Stimulated activated CD4-positive, alpha-beta T cell treated with anti-CD3 and anti-CD28 coated beads, Interleukin-4, amount 100 ng/mL, for 4 hours (primary cell): ENCODE results near the gene PFN2.
"Not testable (repeated sequence)": the region's sequence is repeated elsewhere in the genome, so short reads cannot be mapped to it uniquely, and the experiment has no call there.

Experiments
- DNase-seq, 2 experiments: peaks; one replicate each; pipeline ENCODE4 v3.0.0-alpha.2; 2020

The PFN2 gene

DNA sequence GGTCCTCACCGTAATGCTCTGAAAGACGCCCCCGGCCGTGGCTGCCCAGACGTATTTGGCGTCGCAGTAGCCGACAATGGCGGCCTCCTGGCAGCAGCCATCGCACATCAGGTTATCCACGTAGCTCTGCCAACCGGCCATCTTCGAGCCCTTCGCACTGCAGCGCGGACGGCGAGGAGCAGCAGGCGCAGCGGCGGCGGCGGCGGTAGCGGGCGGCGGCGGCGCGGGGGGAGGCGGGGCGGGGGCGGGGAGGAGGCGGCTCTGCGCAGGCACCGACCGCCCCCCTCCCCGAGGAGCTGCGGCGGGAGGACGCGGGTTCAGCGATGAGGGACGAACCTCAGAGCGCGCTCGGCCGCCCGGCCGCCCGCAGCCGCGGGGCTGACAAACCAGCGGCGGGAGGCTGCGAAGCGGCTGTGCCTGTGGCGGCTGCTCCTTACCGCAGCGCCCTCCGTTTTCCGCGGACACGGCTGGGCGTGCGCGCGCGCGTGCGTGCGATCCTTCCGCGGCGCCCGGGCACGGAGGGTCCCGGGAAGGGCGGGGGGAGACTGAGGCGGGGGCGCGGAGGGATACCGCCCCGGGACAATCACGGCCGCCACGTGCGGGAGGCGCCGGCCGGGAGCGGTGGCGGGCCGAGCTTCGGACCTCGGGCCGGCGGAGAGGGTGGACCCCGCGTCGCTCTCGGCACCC is at the start of gene PFN2:
Gene PFN2 (minus strand): TSS at position 180 of the 687 bp plus-strand sequence. CDS start 39 bp downstream, at position 141.
- DNase-seq, result peak; percentile 47 to 52

DNA sequence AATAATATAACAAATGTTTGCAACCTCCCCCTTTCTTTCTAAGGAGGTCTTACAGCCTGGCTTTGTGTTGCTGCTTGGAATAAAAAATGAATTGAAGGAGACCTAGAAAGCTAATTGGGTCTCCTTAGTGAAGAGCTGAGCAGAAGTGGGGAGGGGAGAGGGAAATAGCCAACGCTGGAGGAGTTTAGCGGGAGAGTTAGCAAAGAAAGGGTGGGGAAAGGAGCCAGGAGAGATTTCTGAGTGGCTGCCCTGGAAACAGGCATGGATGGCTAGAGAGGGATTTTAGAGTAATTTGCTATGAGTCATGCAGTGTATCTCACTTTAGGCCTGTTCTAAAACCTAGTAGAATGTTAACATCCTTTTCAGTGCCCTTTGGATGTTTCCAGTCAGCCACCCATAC is 45.2 kb upstream of the PFN2 start:
- DNase-seq, result no peak

GRCh38 chr3:150014782-150015181 is 44.1 kb upstream of the PFN2 start:
- no peak for DNase-seq

GRCh38 chr3:150013801-150014200 is 43.1 kb upstream of the PFN2 start:
- no peak for DNase-seq

- no peak for DNase-seq
These were observed 36.1 kb upstream of the PFN2 start for GRCh38 chr3:150006794-150007193.

DNA sequence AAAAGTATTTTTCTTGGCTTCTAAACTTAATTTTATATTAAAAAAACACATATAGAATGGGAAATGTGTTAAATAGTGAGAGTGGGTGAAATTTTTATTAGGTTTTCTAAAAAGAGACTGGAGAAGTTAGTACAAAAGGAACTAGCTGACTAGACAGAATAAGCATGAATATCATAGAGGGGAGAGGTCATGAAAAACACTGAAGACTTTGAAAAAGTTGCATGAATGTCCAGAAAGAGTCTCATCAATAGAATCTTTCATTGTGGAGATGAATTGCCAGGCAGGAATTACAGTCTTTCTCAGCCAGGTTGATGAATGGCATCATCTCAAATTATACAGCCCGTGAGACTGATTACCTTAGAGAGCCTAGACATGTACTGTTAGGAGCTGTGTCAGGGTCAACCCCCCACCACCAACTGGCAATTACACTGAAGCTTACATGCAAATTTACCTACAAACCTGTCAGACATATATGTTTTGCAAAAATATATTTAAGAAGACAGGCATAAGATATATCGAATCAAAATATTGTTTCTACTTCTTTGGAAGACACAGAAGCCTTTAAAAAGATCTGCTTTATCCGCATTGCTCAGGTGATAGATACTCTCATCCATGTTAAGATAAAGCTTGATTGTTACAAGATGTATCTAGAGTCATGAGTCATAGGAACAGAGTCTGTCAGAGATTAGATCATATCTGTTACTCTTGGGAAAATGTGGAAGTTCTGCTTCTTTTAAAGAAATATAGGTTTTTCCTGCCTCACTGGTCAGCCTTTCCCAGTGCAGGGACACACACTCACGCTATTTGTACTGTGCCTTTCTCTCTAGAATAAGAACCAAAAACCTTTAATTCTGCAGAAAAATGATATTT is 34.8 kb upstream of the PFN2 start:
- DNase-seq, result no peak

DNA sequence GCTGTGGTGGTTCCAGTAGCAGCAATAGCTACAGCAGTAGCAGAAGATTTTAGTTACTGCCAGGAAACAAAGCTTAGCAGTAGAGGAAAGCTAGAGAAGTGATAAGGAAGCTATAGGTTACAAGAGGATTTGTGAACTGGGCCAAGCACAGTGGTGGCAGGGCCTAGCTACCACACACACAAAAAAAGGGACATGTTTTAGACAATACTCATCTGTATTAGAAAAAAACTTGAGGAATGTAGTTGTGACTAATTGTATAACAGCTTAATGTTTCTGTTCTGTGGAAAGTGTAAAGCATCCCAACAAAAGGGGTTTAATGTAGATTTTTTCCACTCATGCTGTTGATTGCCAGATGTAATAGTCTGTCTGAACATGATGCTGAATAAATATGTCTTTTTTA is 29.9 kb upstream of the PFN2 start:
- no peak for DNase-seq

DNA sequence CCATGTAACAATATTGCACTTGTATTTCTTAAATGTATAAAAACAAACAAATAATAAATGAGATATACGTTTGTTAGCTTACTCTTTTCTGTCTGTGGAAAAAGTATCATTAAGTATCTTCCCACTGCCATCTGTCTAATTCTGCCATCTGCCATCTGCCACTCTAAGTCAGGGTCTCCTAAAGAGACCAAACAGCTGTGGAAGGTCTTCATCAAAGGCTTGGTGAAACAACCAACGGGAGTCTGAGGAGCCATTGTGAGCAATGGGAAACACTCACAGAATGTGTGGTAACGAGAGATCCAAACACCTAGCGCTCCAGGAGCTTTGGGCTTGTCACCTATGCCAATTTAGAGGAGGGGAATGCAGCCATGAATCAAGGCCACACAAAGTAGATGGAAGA is 28.7 kb upstream of the PFN2 start:
- no peak for DNase-seq

DNA sequence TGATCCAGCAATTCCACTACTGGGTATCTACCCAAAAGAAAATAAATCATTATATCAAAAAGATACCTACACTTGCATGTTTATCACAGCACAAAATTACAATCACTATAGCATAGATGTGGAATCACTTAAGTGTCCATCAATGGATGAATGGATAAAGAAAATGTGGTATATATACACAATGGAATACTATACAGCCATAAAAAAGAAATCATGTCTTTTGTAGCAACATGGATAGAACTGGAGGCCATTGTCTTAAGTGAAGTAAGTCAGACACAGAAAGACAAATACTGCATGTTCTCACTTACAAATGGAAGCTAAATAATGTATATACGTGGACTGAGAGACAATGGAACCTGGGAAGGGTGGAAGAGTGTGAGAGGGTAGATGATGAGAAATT is 28.3 kb upstream of the PFN2 start:
- no peak for DNase-seq

DNA sequence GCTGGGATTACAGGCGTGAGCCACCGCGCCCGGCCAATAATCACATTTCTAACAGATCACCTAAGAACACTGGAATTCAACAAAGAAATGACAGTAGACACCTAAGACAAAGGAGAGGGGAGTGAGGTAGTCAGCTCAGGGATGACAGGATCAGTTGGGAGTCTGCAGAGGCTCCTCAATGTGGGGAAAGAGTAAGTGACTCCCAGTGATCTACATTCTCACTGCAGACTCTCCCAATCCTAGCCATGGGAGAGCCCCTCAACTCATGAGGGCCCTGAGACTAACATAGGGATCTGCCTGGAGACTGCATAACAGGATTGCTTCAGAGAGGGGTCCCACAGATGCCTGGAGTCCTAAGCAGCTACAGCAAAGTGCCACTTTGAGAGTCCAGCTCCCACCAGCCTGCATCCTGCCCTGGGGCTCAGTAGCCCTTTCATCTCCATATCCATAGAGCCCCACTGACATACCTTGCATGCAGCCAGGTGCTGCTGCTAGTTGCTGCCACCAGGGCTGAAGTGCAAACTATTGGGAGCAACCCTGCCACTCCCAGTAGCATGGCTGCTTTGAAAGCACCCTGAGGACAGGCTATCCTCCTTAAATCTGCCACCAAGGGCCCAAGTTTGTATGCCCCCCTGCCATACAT is 21.8 kb upstream of the PFN2 start:
- DNase-seq, result no peak

DNA sequence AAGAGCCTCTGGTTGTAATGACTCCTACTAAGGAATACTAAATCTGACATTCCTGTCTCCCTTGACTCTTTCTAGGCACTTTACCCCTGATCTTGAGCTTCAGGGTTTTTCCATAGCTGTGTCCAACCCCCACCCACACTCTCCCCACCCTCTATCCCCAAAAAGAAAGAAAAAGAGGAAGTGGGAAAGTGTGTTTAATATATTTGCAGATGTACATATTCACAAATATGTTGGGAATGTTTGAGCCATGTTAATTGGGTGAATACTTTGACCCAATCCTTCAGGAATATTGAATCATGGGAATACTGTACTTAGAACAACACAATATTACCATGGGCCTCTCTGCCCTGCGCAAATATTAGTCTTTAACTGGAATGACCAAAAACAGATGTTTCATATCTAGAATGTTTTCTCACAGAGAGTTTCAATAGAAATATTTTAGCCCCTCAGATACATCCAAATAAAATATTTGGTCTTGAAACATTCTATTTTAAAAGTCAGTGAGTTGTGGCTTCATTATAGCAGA is 19.8 kb upstream of the PFN2 start:
- DNase-seq, result no peak

- DNase-seq, result no peak
These were observed 18.6 kb upstream of the PFN2 start for GRCh38 chr3:149989307-149989706.

DNA sequence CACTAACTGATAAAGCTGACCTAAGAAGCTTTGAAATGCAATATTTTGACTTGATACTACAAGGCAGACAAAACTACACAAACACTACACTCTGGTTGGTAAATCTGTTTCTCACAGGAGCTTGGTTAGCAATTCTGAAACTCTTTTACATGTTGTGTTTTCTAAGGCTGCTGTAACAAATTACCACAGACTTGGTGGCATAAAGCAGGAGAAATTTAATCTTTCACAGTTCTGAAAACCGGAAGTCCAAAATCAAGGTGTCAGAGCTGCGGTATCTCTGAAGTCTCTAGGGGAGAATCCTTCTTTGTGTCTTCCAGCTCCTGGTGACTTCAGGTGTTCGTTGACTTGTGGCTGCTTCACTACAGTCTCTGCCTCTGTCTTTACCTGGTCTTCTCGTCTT is 12.9 kb upstream of the PFN2 start:
- DNase-seq, result no peak

- not testable (repeated sequence) for DNase-seq
These were observed 12.4 kb upstream of the PFN2 start for GRCh38 chr3:149983053-149983452.

DNA sequence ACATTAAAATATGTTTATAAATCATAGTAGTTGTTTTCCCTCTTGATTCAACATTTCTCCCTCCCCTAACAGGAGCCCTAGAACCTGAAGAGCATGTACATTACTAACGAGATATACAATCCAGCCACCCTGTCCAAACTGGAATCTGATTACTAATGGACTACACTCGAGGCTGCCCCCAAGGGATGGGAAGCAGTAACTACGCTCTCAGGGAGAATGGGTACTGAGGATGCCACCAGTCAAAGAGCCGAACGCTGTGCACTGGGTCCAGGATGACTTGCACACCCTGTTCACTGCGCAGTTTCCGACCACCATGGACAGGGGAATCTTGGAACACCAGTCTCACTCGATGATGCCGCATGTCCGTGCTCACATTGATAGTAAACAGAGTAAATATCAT is 11.3 kb upstream of the PFN2 start:
- DNase-seq, result not testable (repeated sequence)

- DNase-seq, result no peak
These were observed 6.7 kb upstream of the PFN2 start for GRCh38 chr3:149977386-149977785.

- DNase-seq, result no peak
These were observed 5.2 kb upstream of the PFN2 start for GRCh38 chr3:149975919-149976318.

DNA sequence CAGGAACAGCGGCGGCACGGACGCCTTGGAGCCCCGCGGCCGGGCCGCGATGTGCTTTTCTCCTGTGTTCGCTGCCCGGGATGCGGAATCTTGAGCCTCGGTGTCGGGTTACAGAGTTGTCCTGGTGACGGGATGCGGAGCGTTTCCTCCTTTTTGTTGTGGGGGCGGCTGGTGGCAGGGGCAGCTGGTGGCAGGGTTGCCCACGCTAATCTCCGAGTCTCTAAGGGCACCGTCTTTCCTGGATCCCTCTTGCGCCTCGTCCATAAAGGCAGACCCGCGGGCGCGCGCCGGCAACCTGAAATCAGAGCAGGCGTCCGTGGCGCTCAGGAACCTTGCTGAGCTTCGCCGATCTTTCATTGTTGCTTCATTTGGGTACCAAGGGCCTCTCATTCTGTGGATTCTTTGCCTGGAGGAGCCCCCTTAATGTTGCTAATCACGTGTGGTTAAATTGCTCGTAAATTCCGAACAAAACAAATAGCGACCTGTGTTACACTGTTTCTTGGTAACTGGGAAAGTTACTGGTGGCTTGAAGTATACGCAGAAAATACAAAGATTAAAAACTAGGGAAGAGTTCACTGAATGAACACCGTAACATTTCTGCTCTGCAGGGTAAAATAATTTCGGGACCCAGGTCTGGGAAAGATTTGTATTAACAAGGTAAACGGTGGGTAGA is 844 bp upstream of the PFN2 start:
- peak; percentile 17 to 22 for DNase-seq

DNA sequence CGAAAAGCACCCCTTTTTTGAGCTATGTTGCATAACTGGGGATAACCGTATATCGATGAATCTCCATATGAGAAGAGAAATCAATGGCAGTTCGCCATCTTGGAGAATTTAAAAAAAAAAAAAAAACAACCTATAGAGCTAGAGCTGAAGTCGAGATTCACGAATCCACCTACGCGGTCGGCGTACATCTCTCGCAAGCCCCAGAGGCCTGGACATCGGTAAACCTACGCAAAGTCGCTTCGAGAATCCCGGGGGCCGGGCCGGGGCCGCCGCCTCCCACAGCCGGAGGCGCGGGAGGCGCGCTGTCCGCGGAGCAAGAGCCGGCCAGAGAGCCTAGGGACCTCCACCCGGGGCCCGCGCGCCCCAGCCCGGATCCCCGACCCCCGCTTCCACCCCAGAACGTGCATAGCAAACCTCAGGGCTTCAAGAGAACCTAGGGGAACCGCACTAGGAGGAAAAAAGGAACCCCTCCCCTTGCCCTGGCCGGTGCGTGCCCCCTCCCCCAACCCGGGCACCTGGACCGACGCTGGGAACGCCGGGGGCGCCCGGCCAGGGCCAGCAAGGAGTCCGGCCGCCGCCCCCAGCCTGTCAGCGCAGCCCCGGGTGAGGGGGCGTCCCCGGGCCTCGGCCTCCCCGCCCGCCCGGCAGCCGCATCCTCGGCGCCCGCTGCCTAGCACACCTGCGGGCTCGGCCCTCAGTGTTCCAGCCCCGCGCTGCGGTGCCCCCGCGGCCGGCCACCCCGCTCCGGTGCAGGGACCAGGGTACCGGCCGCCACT is 567 bp downstream of the PFN2 start:
- DNase-seq, result peak; percentile 52 to 72

DNA sequence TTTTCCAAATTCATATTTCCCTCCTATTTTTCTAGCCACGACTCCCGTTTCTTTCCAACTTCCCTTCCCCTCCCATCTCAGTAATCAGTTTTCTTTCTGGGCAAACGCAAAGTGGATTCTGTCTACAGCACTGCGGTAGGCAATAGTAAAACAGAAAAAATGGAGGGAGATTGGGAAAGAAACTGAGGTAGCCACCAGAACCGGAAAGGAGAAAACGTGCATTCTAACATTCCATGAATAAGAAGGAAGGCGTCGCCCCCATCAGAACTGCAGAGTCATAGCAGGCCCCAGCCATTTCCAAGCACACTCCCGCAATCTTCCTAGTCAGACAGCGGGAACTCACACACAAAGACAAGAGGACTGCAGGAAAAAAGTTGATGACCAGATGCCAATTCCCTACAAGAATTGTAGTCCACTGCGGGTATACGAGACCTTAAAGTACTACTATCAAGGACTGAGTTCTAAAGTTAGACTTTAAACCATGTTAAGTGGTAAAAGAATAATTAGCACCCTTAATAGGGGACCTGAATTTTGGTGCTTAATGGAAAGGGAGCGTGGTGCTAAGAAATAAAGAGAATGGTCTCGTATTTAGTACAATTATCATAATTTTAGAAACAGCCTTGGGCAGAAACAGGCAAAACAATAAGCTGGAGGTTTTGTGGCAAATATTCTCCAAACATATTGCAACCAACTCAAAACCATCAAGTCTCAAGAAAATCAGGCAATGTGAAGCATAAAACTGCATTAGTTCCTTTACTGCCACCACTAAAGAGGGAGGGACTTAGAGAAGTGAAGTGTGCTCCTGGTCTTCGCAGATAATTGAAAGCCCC is 1.4 kb downstream of the PFN2 start:
- no peak for DNase-seq

- DNase-seq, result no peak
These were observed 2.5 kb downstream of the PFN2 start for GRCh38 chr3:149968216-149968615.
